GM21367 (cell line): ENCODE results near the gene DNHD1.
A peak's percentile ranks its signal among the peaks of the same experiment; 100 is the strongest.

Experiments
- ATAC-seq: cut with Tn5 transposase; IDR thresholded peaks from one replicate; pipeline ENCODE4 v1.9.1; 2021; ENCODE audit not compliant: unreplicated experiment

DNHD1 gene

GRCh38 chr11:6531267-6531752, 34.2 kb downstream of the DNHD1 start:
- ATAC-seq: peak; percentile 46

- no peak for ATAC-seq
These were observed 41.4 kb downstream of the DNHD1 start for GRCh38 chr11:6538456-6538855.

- no peak for ATAC-seq
These were observed 41.9 kb downstream of the DNHD1 start for GRCh38 chr11:6538945-6539344.

GRCh38 chr11:6539748-6540268, 42.7 kb downstream of the DNHD1 start:
- ATAC-seq: no peak

GRCh38 chr11:6541356-6541755, 44.3 kb downstream of the DNHD1 start:
- no peak for ATAC-seq

GRCh38 chr11:6542727-6543126, 45.6 kb downstream of the DNHD1 start:
- ATAC-seq: no peak

GRCh38 chr11:6544921-6545850, 48.1 kb downstream of the DNHD1 start:
- no peak for ATAC-seq

GRCh38 chr11:6545917-6546605, 49.0 kb downstream of the DNHD1 start:
- ATAC-seq: no peak

- no peak for ATAC-seq
These were observed 49.7 kb downstream of the DNHD1 start for GRCh38 chr11:6546735-6547134.

GRCh38 chr11:6547177-6547576, 50.1 kb downstream of the DNHD1 start:
- ATAC-seq: no peak

- ATAC-seq: no peak
These were observed 51.0 kb downstream of the DNHD1 start for GRCh38 chr11:6548121-6548520.

- ATAC-seq: no peak
These were observed 51.6 kb downstream of the DNHD1 start for GRCh38 chr11:6548641-6549040.

GRCh38 chr11:6553634-6554033, 56.6 kb downstream of the DNHD1 start:
- no peak for ATAC-seq

GRCh38 chr11:6554828-6555706, 58.0 kb downstream of the DNHD1 start:
- ATAC-seq: no peak

- no peak for ATAC-seq
These were observed 59.3 kb downstream of the DNHD1 start for GRCh38 chr11:6556139-6556949.

GRCh38 chr11:6557063-6557462, 60.0 kb downstream of the DNHD1 start:
- no peak for ATAC-seq

GRCh38 chr11:6557761-6558674, 60.9 kb downstream of the DNHD1 start:
- ATAC-seq: no peak

- ATAC-seq: no peak
These were observed 62.3 kb downstream of the DNHD1 start for GRCh38 chr11:6559369-6559768.

GRCh38 chr11:6561288-6561687, 64.2 kb downstream of the DNHD1 start:
- no peak for ATAC-seq
